ENCODE results near the gene HOXB5.

- no peak for TF ChIP-seq CTCF (IDR thresholded peaks at IDR 0.05; ENCODE audit: low read length)
- no peak for TF ChIP-seq EZH2 (IDR thresholded peaks at IDR 0.05; ENCODE audit: borderline replicate concordance, low read length)
These were observed 17.6 kb upstream of the HOXB5 start for GRCh38 chr17:48611213-48611612.
